ENCODE results near the gene DAB2. TPM values are rescaled to one million over a fixed set of nuclear protein-coding genes. Genes with fewer than 3 reads are reported as not detected.

The DAB2 gene
- total RNA-seq, 4 donors from 2014 or later = 7.2 to 18.5 (median 16.3) TPM

DNA sequence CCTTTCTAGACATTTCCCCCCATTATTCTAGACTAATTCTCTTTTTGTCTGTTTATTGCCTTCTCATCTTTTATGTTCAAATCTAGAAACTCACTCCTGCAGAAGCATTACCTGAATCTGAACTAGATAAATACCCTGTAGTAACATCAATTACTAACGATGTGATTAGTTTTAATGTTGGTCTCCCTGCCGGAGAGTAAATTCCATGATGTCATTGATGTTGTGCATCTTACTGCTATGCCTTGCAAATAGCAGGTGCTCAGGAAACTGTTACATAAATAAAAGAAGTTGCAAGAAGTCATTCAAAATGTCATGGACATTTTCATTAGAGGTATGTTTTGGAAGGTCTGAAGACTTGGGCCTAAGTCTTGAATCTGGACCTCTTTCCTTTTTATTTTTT, 37.5 kb downstream of the DAB2 start:
- H3K36me3 ChIP-seq = peaks cover 0 to 25% of the 10 kb centered on the region in 2 donors
- DNase-seq = no peak
- no peaks in the 10 kb centered on the region for H3K4me1 ChIP-seq
- no peaks in the 10 kb centered on the region for H3K9me3 ChIP-seq
- H3K27me3 ChIP-seq = no peaks in the 10 kb centered on the region
- no peak for ATAC-seq
- H3K4me3 ChIP-seq = no peak overlapping the region
- H3K27ac ChIP-seq = no peak overlapping the region
- intact Hi-C loops (cut with DNase I; ENCODE audit: low total_unique reads) (no loop called here), in situ Hi-C loops (cut with MboI; ENCODE audit: low sequenced_read_pairs in 4 of 4) (loop anchor here in 2 of 4 donors (10.0 to 25.0 kb wide), 2 partner anchors 150 to 158 kb away; no protein-coding TSS in a partner anchor)
- TF ChIP-seq, protein P1, sequence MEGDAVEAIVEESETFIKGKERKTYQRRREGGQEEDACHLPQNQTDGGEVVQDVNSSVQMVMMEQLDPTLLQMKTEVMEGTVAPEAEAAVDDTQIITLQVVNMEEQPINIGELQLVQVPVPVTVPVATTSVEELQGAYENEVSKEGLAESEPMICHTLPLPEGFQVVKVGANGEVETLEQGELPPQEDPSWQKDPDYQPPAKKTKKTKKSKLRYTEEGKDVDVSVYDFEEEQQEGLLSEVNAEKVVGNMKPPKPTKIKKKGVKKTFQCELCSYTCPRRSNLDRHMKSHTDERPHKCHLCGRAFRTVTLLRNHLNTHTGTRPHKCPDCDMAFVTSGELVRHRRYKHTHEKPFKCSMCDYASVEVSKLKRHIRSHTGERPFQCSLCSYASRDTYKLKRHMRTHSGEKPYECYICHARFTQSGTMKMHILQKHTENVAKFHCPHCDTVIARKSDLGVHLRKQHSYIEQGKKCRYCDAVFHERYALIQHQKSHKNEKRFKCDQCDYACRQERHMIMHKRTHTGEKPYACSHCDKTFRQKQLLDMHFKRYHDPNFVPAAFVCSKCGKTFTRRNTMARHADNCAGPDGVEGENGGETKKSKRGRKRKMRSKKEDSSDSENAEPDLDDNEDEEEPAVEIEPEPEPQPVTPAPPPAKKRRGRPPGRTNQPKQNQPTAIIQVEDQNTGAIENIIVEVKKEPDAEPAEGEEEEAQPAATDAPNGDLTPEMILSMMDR (IDR thresholded peaks at IDR 0.05 in 4 of 5, conservative IDR thresholded peaks at IDR 0.05 in 1 of 5) = no peak
- TF ChIP-seq POLR2A (IDR thresholded peaks at IDR 0.05) = no peak

DNA sequence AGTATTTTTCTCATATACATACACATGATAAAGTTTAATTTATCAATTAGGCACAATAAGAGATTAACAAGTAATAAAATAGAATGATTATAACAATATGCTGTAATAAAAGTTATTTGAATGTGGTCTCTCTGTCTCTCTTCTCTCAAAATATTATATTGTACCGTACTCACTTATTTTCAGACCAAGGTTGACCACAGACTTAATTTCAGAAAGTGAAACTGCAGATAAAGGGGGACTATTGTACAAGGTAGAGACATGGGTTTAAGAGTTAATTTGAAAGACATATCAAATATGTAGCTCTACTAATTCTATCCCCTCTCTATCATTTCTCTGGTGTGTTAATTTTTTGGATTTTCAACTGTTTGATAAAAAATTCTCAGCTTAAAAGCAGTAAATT, 40.5 kb downstream of the DAB2 start:
- H3K27ac ChIP-seq = no peak overlapping the region
- no peak for ATAC-seq
- intact Hi-C loops (cut with DNase I; ENCODE audit: low total_unique reads) (no loop called here), in situ Hi-C loops (cut with MboI; ENCODE audit: low sequenced_read_pairs in 4 of 4) (loop anchor here in 2 of 4 donors (10.0 to 25.0 kb wide), 2 partner anchors 153 to 161 kb away; no protein-coding TSS in a partner anchor)
- H3K9me3 ChIP-seq = no peaks in the 10 kb centered on the region
- TF ChIP-seq POLR2A (IDR thresholded peaks at IDR 0.05) = no peak
- TF ChIP-seq, protein P1 (IDR thresholded peaks at IDR 0.05 in 4 of 5, conservative IDR thresholded peaks at IDR 0.05 in 1 of 5) = no peak
- no peak overlapping the region for H3K4me3 ChIP-seq
- H3K36me3 ChIP-seq = peaks cover 0 to 24% of the 10 kb centered on the region in 2 donors
- no peaks in the 10 kb centered on the region for H3K4me1 ChIP-seq
- no peak for DNase-seq
- no peaks in the 10 kb centered on the region for H3K27me3 ChIP-seq

DNA sequence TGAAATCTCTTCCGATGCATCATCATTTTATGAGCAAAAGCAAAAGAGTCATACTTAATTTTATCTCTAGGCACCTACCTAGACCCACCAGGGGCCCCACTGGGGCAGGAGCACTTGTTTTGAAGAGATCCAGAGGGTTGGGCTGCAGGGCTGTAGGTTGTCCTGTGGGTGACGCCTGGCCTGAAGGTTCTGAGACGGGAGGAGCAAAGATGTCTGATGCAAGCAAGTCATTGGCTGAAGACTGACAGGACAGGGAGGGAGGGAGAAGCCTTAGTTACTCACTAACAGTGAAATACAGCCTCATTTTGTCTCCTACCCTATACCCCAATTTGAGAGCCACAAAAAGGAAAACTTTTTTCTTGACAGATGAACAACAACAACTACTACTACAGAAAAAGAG, 43.4 kb downstream of the DAB2 start:
- intact Hi-C loops (cut with DNase I; ENCODE audit: low total_unique reads) (no loop called here), in situ Hi-C loops (cut with MboI; ENCODE audit: low sequenced_read_pairs in 4 of 4) (loop anchor here in 2 of 4 donors (10.0 to 25.0 kb wide), 2 partner anchors 156 to 163 kb away; no protein-coding TSS in a partner anchor)
- Histone ChIP-seq H3K27me3 (no peaks in the 10 kb centered on the region), H3K9me3 (no peaks in the 10 kb centered on the region), H3K4me1 (no peaks in the 10 kb centered on the region), H3K36me3 (peaks cover 0 to 13% of the 10 kb centered on the region in 2 donors), H3K4me3 (no peak overlapping the region), H3K27ac (no peak overlapping the region)
- TF ChIP-seq POLR2A (IDR thresholded peaks at IDR 0.05) = no peak
- TF ChIP-seq, protein P1 (IDR thresholded peaks at IDR 0.05 in 4 of 5, conservative IDR thresholded peaks at IDR 0.05 in 1 of 5) = no peak
- ATAC-seq (no peak), DNase-seq (no peak)

DNA sequence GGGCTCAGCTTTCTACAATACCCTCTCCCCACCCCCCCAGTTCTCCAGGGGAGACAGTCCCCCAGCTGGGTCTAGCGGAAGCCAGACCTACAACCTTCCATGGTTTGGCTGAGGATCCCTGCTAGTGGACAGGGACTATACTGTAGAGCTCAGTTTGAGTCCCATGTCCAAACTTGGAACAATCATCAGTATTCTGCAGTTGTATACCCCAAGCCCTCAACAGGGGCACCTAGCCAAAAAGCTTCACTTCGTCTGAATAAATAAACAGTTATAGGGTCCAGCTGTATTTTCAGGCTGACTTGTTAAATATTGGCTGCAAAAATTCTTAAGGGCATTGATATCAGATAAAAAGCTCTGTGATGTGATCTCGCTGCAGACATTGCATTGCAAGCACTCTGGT, 45.1 kb downstream of the DAB2 start:
- Histone ChIP-seq H3K36me3 (peaks cover 0 to 19% of the 10 kb centered on the region in 2 donors), H3K9me3 (no peaks in the 10 kb centered on the region), H3K27ac (no peak overlapping the region), H3K4me1 (no peaks in the 10 kb centered on the region), H3K4me3 (no peak overlapping the region), H3K27me3 (no peaks in the 10 kb centered on the region)
- no peak for TF ChIP-seq POLR2A (IDR thresholded peaks at IDR 0.05)
- TF ChIP-seq, protein P1 (IDR thresholded peaks at IDR 0.05 in 4 of 5, conservative IDR thresholded peaks at IDR 0.05 in 1 of 5) = no peak
- ATAC-seq (no peak), DNase-seq (no peak)
- in situ Hi-C loops (cut with MboI; ENCODE audit: low sequenced_read_pairs in 4 of 4) = loop anchor here (5.0 to 25.0 kb wide), 3 partner anchors 158 to 168 kb away; no protein-coding TSS in a partner anchor
- intact Hi-C loops (cut with DNase I; ENCODE audit: low total_unique reads) = no loop called here

DNA sequence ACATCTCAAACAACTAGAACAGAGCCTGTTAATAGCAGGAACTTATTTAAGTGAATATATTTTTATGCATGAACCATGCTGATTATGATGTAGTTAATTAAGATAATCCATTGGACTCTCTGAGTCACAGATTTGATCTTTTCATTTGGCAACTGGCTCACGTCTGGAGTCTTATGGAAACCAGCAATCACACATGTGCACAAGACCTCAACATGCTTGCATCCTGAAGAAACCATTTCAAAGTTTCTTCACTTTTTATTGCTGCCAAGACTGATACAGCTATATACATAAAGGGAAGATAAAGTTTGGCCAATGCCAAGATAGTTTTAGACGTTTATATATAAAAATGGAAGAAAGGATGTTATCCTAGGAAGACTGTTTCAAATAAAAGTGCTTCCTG, 47.2 kb downstream of the DAB2 start:
- TF ChIP-seq, protein P1 (IDR thresholded peaks at IDR 0.05 in 4 of 5, conservative IDR thresholded peaks at IDR 0.05 in 1 of 5) = no peak
- no peak for TF ChIP-seq POLR2A (IDR thresholded peaks at IDR 0.05)
- in situ Hi-C loops (cut with MboI; ENCODE audit: low sequenced_read_pairs in 4 of 4) (loop anchor here in 3 of 4 donors (5.0 to 25.0 kb wide), 3 partner anchors 160 to 170 kb away; no protein-coding TSS in a partner anchor), intact Hi-C loops (cut with DNase I; ENCODE audit: low total_unique reads) (no loop called here)
- Histone ChIP-seq H3K27me3 (no peaks in the 10 kb centered on the region), H3K9me3 (no peaks in the 10 kb centered on the region), H3K36me3 (peaks cover 0 to 15% of the 10 kb centered on the region in 2 donors), H3K4me3 (no peak overlapping the region), H3K27ac (no peak overlapping the region), H3K4me1 (no peaks in the 10 kb centered on the region)
- DNase-seq (no peak), ATAC-seq (no peak)

All from gastrocnemius medialis (tissue), 4 donors.